ENCODE data around the gene OARD1. TPM values are rescaled to one million over a fixed set of nuclear protein-coding genes. Genes with fewer than 3 reads are reported as not detected.

The OARD1 gene
- total and polyA plus RNA-seq, 4 donors, result 22.2 to 27.0 (median 24.3) TPM

DNA sequence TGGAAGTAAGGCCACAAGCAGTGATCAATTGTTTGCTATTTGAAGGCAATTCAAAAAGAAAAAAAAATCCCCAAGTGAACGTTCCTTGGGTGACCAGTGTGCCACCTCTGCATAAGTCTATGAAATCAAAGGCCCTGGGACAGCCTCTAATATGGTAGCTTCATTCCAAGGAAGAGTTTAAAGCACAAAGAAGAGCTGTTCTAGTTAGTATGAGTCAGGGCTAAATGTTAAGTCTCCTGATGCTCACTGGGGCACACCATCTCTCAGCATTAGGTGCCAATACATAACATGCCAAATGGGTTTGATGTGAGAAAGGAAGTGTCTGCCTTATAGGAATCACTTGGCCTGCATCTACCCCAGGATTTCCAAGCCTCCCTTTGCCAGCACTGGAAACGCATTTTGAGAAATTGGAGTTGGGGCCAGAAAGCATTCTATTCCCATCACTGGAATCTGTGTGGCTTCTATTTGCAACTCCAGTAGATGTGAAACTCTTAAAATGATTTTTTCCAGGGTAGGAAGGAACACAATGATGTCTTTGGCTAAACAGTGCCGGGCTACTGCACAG, 46.1 kb downstream of the OARD1 start:
- Histone ChIP-seq H3K36me3 (ENCODE audit: control insufficient read depth in 4 of 4, insufficient read depth in 4 of 4, low read length in 4 of 4) (no peaks in the 10 kb centered on the region), H3K27me3 (ENCODE audit: control insufficient read depth in 3 of 3, insufficient read depth in 3 of 3, low read length in 2 of 3) (no peaks in the 10 kb centered on the region), H3K4me1 (ENCODE audit: control insufficient read depth in 5 of 5, insufficient read depth in 5 of 5, low read length in 5 of 5) (peaks cover 0 to 23% (median 4%) of the 10 kb centered on the region in 5 donors), H3K9ac (ENCODE audit: insufficient read depth in 1 of 2, low read length in 2 of 2) (no peak overlapping the region), H3K4me3 (no peak overlapping the region), H3K9me3 (ENCODE audit: control insufficient read depth in 4 of 4, insufficient read depth in 3 of 4, low read length in 3 of 4) (no peaks in the 10 kb centered on the region), H3K27ac (ENCODE audit: low read depth in 1 of 2, low read length in 1 of 2) (no peak overlapping the region)
- WGBS, 2 donors, result 80 to 86% methylated on average over 3 of the region's 3 CpGs
- TF ChIP-seq, protein P1, sequence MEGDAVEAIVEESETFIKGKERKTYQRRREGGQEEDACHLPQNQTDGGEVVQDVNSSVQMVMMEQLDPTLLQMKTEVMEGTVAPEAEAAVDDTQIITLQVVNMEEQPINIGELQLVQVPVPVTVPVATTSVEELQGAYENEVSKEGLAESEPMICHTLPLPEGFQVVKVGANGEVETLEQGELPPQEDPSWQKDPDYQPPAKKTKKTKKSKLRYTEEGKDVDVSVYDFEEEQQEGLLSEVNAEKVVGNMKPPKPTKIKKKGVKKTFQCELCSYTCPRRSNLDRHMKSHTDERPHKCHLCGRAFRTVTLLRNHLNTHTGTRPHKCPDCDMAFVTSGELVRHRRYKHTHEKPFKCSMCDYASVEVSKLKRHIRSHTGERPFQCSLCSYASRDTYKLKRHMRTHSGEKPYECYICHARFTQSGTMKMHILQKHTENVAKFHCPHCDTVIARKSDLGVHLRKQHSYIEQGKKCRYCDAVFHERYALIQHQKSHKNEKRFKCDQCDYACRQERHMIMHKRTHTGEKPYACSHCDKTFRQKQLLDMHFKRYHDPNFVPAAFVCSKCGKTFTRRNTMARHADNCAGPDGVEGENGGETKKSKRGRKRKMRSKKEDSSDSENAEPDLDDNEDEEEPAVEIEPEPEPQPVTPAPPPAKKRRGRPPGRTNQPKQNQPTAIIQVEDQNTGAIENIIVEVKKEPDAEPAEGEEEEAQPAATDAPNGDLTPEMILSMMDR (IDR thresholded peaks at IDR 0.05; ENCODE audit: control extremely low read depth, extremely low read depth), result no peak
- DNase-seq (no peak), ATAC-seq (ENCODE audit: insufficient read depth, low FRiP score) (no peak)

DNA sequence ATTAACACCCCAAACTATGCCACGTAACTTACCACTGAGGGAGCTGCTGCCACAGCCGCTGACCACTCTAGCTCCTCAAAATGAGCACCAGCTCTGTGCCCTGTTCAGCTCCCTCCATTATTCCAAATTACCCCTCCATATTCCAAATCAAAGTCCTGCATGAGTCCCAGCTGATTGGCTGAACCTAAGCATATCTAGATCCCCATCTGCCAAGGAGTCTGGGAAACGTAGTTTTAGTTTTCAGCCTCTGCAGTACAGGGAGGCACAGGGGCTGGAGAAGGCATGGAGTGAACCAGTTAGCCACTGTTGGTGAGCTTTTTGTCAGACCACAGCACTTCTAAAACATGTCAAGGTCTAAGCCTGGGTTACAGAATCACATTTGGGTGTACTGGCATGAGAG, 49.0 kb downstream of the OARD1 start:
- peaks cover 0 to 12% (median 0%) of the 10 kb centered on the region in 5 donors for H3K4me1 ChIP-seq (ENCODE audit: control insufficient read depth in 5 of 5, insufficient read depth in 5 of 5, low read length in 5 of 5)
- H3K9ac ChIP-seq (ENCODE audit: insufficient read depth in 1 of 2, low read length in 2 of 2), result no peak overlapping the region
- H3K4me3 ChIP-seq, result no peak overlapping the region
- DNase-seq, result no peak
- peaks cover 0 to 4% (median 0%) of the 10 kb centered on the region in 4 donors for H3K9me3 ChIP-seq (ENCODE audit: control insufficient read depth in 4 of 4, insufficient read depth in 3 of 4, low read length in 3 of 4)
- TF ChIP-seq, protein P1 (IDR thresholded peaks at IDR 0.05; ENCODE audit: control extremely low read depth, extremely low read depth), result no peak
- H3K27ac ChIP-seq (ENCODE audit: low read depth in 1 of 2, low read length in 1 of 2), result no peak overlapping the region
- no peak for ATAC-seq (ENCODE audit: insufficient read depth, low FRiP score)
- 98% methylated on average over 3 of the region's 3 CpGs for WGBS, 2 donors
- H3K27me3 ChIP-seq (ENCODE audit: control insufficient read depth in 3 of 3, insufficient read depth in 3 of 3, low read length in 2 of 3), result no peaks in the 10 kb centered on the region
- H3K36me3 ChIP-seq (ENCODE audit: control insufficient read depth in 4 of 4, insufficient read depth in 4 of 4, low read length in 4 of 4), result no peaks in the 10 kb centered on the region

DNA sequence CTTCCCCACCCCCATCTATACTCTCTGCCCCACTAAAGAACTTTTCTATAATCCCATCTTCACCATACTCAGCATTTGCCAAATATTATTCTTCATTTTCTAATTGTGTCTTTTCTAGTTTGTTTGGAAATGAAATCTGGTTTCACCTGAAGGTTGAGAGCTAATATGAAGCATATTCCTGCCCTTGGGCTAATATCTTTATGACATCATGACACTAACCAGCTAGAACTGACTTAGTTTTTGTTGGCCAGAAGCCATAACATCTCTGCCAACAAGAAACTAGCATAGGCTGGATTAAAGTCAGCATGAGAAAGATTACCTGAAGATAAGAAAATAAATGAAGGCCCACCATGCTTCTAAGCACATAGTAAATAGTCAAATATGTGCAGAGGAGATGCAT, 49.9 kb downstream of the OARD1 start:
- Histone ChIP-seq H3K27me3 (ENCODE audit: control insufficient read depth in 3 of 3, insufficient read depth in 3 of 3, low read length in 2 of 3) (no peaks in the 10 kb centered on the region), H3K9ac (ENCODE audit: insufficient read depth in 1 of 2, low read length in 2 of 2) (no peak overlapping the region), H3K36me3 (ENCODE audit: control insufficient read depth in 4 of 4, insufficient read depth in 4 of 4, low read length in 4 of 4) (no peaks in the 10 kb centered on the region), H3K27ac (ENCODE audit: low read depth in 1 of 2, low read length in 1 of 2) (no peak overlapping the region), H3K4me3 (no peak overlapping the region), H3K9me3 (ENCODE audit: control insufficient read depth in 4 of 4, insufficient read depth in 3 of 4, low read length in 3 of 4) (peaks cover 0 to 4% (median 0%) of the 10 kb centered on the region in 4 donors), H3K4me1 (ENCODE audit: control insufficient read depth in 5 of 5, insufficient read depth in 5 of 5, low read length in 5 of 5) (peaks cover 0 to 6% (median 0%) of the 10 kb centered on the region in 5 donors)
- ATAC-seq (ENCODE audit: insufficient read depth, low FRiP score) (no peak), DNase-seq (peak in 2 of 3 donors; percentile 26 to 61)
- TF ChIP-seq, protein P1 (IDR thresholded peaks at IDR 0.05; ENCODE audit: control extremely low read depth, extremely low read depth), result no peak

DNA sequence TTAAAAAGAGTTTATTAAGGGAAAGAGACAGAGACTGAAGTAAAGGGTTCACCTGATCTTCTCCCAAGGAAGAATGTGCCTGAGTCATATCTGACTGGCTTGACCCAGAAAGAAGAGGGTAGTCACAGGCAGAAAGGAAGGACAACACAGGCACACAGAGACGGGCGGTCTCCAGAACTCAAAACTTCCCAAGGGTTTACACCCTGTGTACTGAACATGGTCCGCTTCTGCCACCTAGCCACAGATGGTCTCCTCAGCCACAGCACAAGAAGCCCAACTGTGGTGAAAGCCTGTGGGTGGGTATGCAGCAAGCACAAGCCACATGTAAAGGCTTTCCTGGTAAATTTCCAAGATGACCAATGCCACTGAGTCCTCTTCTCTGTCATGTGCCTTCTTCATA, 50.3 kb downstream of the OARD1 start:
- H3K9me3 ChIP-seq (ENCODE audit: control insufficient read depth in 4 of 4, insufficient read depth in 3 of 4, low read length in 3 of 4), result peaks cover 0 to 4% (median 0%) of the 10 kb centered on the region in 4 donors
- H3K4me3 ChIP-seq, result no peak overlapping the region
- ATAC-seq (ENCODE audit: insufficient read depth, low FRiP score) (no peak), DNase-seq (peak in 1 of 3 donors; percentile 51)
- no peaks in the 10 kb centered on the region for H3K27me3 ChIP-seq (ENCODE audit: control insufficient read depth in 3 of 3, insufficient read depth in 3 of 3, low read length in 2 of 3)
- no peak overlapping the region for H3K27ac ChIP-seq (ENCODE audit: low read depth in 1 of 2, low read length in 1 of 2)
- TF ChIP-seq, protein P1 (IDR thresholded peaks at IDR 0.05; ENCODE audit: control extremely low read depth, extremely low read depth), result no peak
- H3K36me3 ChIP-seq (ENCODE audit: control insufficient read depth in 4 of 4, insufficient read depth in 4 of 4, low read length in 4 of 4), result no peaks in the 10 kb centered on the region
- no peak overlapping the region for H3K9ac ChIP-seq (ENCODE audit: insufficient read depth in 1 of 2, low read length in 2 of 2)
- H3K4me1 ChIP-seq (ENCODE audit: control insufficient read depth in 5 of 5, insufficient read depth in 5 of 5, low read length in 5 of 5), result peaks cover 0 to under 1% (median 0%) of the 10 kb centered on the region in 5 donors
- WGBS, 2 donors, result 97 to 100% methylated on average over 3 of the region's 3 CpGs
